Erythroblast (primary cell): ENCODE results near the gene TRIM43.
"Not testable (repeated sequence)": the region's sequence is repeated elsewhere in the genome, so short reads cannot be mapped to it uniquely, and the experiment has no call there.

Experiments used
- GATA1 ChIP-seq: IDR thresholded peaks from 2 replicates; pipeline ENCODE4 v1.6.1; 2011; ENCODE audit warnings: low read depth, mild to moderate bottlenecking, control low read depth, low read length, moderate library complexity
- POLR2A ChIP-seq: IDR thresholded peaks from 2 replicates; pipeline ENCODE4 v1.6.1; 2011; ENCODE audit warnings: mild to moderate bottlenecking, low read length

GRCh38 chr2:95608356-95608755 is 16.6 kb downstream of the TRIM43 start:
- TF ChIP-seq POLR2A, GATA1: not testable (repeated sequence)
